Gastrocnemius medialis (tissue), 4 donors: Measurements from ENCODE around the gene SMTNL2.

Source experiments
- CTCF ChIP-seq, 5 experiments: fragments of 450-650 bp in 3 of 5; fragments of 200-600 bp in 2 of 5; sonication (generic) in 2 of 5; IDR thresholded peaks in 4 of 5; conservative IDR thresholded peaks in 1 of 5; 1 replicate in 4 of 5; 2 replicates in 1 of 5; pipeline ENCODE4 v1.5.1; 2016 to 2019; ENCODE audit warnings: antibody characterized with exemption in 5 of 5, mild to moderate bottlenecking in 3 of 5, moderate library complexity in 3 of 5
- POLR2A ChIP-seq, 2 donors: fragments of 450-650 bp; IDR thresholded peaks; one replicate each; pipeline ENCODE4 v1.6.1; 2017; ENCODE audit warnings: antibody characterized with exemption in 2 of 2, mild to moderate bottlenecking in 2 of 2, moderate library complexity in 2 of 2

DNA sequence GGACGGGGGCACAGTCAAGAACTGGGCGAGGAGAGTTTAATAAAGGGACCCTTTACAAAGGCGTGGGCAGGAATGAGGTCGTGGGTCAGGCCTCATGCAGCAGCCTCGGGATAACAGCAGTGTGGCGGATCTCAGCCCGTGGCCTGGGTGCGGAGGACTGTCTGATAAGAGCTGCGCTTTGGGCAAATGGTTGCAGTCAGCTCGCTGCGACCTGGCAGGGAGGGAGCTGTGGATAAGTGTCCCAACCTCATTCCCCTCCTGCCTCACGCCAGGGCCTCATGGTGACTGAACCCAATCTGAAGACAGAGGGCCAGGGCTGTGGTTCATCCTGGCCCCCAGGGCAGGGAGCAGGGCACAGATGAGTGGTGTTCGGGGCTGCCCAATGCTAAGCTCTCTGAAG is 13.6 kb downstream of the SMTNL2 start:
- no peak for TF ChIP-seq CTCF (IDR thresholded peaks at IDR 0.05 in 4 of 5, conservative IDR thresholded peaks at IDR 0.05 in 1 of 5)
- no peak for TF ChIP-seq POLR2A (IDR thresholded peaks at IDR 0.05)
